Measurements from ENCODE around the gene ALPK3. TPM values are rescaled to one million over a fixed set of nuclear protein-coding genes. Genes with fewer than 3 reads are reported as not detected.
A peak's percentile ranks its signal among the peaks of the same experiment; 100 is the strongest.

Gene ALPK3
- total RNA-seq, 1 donor from 2014 or later = 94.2 TPM

DNA sequence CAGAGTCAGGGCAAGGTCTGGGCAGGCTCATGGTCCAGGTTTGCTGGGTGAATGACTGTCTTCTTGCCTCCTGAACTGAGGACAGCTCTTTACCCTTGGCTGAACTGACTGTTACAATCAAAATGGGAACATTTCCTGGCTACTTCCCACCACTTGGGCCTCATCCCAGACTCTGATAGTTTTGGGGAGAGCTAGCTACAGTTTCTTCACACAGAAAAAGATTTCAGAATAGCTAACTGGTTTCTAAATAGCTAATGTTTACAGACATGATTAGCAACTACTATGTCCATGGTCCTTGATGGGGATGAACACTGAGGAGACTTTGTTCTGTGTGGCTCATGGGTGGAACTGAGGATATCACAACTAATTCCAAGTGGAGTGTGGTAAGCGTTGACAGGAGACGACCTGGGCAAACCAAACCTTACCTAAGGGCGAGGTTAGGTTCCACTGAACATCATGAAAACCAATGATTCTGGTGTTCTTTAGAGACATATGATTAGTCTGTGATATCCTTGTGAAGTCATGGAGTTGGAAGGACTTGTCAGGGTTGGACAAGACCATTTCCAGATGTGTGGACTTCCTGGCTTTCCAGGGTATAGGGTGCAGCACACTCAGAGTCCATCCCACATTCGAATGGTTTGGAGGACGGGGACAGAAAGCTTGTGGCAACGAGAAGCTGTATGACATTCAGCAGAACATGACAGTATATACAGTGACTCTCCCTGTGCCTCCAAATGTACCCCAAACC lies 7.3 kb downstream of the ALPK3 start:
- Mint-ChIP-seq H3K36me3 (ENCODE audit: low read depth, unreplicated experiment) (peaks cover 17% of the 10 kb centered on the region), H3K27ac (ENCODE audit: unreplicated experiment) (peak overlapping the region; percentile 67), H3K27me3 (ENCODE audit: unreplicated experiment) (peaks cover 14% of the 10 kb centered on the region), H3K9me3 (ENCODE audit: unreplicated experiment) (no peaks in the 10 kb centered on the region), H3K4me3 (ENCODE audit: unreplicated experiment) (no peak overlapping the region), H3K4me1 (ENCODE audit: unreplicated experiment) (peaks cover 48% of the 10 kb centered on the region)
- no peak for TF ChIP-seq CTCF (IDR thresholded peaks at IDR 0.05; ENCODE audit: unreplicated experiment)
- DNase-seq (ENCODE audit: low spot score) = no peak

- TF ChIP-seq CTCF (IDR thresholded peaks at IDR 0.05; ENCODE audit: unreplicated experiment) = peak; percentile 48
- Mint-ChIP-seq H3K36me3 (ENCODE audit: low read depth, unreplicated experiment) (peaks cover 17% of the 10 kb centered on the region), H3K4me3 (ENCODE audit: unreplicated experiment) (no peak overlapping the region), H3K4me1 (ENCODE audit: unreplicated experiment) (peaks cover 46% of the 10 kb centered on the region), H3K9me3 (ENCODE audit: unreplicated experiment) (no peaks in the 10 kb centered on the region), H3K27me3 (ENCODE audit: unreplicated experiment) (peaks cover 10% of the 10 kb centered on the region), H3K27ac (ENCODE audit: unreplicated experiment) (no peak overlapping the region)
- DNase-seq (ENCODE audit: low spot score) = peak; percentile 46
Observed at GRCh38 chr15:84826369-84826823, 9.2 kb downstream of the ALPK3 start.

DNA sequence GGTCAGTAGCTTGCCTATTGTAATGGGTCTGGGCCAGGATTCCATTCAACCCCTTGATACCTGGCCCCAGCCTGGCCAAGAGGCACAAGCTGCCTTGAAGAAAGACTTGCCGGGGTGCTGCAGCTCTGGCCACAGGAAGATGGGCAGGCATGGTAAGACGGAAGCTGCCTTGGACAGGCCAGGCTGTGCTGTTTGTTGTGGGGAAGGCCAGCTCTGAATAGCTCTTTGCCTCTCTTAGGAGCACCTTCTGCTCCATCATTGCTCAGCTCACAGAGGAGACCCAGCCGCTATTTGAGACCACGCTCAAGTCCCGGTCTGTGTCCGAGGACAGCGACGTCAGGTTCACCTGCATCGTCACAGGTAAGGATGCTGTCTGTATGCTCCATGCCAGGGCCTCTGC lies 10.1 kb downstream of the ALPK3 start:
- Mint-ChIP-seq H3K9me3 (ENCODE audit: unreplicated experiment) (no peaks in the 10 kb centered on the region), H3K27me3 (ENCODE audit: unreplicated experiment) (peaks cover 7% of the 10 kb centered on the region), H3K36me3 (ENCODE audit: low read depth, unreplicated experiment) (peaks cover 14% of the 10 kb centered on the region), H3K27ac (ENCODE audit: unreplicated experiment) (no peak overlapping the region), H3K4me1 (ENCODE audit: unreplicated experiment) (peaks cover 40% of the 10 kb centered on the region), H3K4me3 (ENCODE audit: unreplicated experiment) (no peak overlapping the region)
- DNase-seq (ENCODE audit: low spot score) = no peak
- TF ChIP-seq CTCF (IDR thresholded peaks at IDR 0.05; ENCODE audit: unreplicated experiment) = no peak

DNA sequence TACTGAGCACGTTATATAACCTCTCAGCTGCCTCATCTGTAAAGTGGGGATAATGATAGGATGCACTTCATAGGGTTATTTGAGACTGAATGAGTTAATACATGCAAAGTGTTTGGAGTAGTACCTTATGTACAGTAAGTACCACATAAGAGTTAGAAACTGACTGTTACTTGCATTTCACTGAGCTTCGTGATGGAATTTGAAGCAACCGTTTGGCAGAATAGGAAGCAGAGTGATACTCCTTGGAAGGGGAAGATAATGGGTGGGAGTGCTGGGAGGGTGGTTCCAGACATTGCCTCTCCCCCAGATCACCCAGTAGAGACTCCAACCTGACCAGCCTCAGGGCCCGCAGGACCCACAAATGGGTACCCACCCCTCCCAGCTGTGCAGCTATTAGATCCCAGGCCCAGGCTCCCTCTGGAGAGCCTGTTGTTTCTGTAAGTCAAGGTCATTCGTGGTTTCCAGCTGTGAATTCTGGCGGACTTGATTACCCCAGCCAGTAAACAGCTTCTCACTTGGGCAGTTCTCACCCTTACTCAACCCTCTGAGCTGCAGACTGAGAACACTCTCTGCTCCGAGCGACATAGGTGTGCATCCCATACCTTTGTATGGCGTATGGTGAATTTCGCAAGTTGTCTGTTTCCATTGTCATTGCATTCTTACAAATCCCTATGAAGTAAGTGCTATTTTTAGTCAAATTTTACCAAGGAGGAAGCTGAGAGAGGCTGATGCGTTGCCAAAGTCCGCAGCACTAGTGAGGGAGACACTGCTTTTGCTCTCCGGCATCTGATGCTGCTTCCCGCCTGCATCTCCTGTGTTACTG lies 11.1 kb downstream of the ALPK3 start:
- Mint-ChIP-seq H3K4me1 (ENCODE audit: unreplicated experiment) (peaks cover 39% of the 10 kb centered on the region), H3K9me3 (ENCODE audit: unreplicated experiment) (no peaks in the 10 kb centered on the region), H3K36me3 (ENCODE audit: low read depth, unreplicated experiment) (peaks cover 23% of the 10 kb centered on the region), H3K27ac (ENCODE audit: unreplicated experiment) (no peak overlapping the region), H3K27me3 (ENCODE audit: unreplicated experiment) (peaks cover 6% of the 10 kb centered on the region), H3K4me3 (ENCODE audit: unreplicated experiment) (no peak overlapping the region)
- no peak for TF ChIP-seq CTCF (IDR thresholded peaks at IDR 0.05; ENCODE audit: unreplicated experiment)
- no peak for DNase-seq (ENCODE audit: low spot score)

DNA sequence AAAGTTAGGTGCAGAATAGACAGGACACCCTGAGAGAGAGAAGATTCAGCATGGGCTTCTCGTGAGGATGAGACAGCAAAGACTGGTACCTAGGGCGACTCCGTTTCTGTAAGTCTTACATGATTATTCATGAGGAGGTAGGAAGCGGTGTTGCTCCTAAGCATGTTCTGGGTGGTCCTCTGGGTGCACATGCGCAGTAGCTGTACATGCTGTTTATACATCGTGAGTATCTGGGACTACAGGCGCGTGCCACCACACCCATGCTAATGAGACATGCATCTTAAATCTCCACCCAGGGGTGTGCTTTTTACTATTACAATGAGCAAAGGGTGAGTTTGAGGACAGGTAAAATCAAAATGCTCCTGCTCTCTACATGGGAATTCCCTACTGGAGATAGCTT lies 12.3 kb downstream of the ALPK3 start:
- no peak overlapping the region for H3K27ac Mint-ChIP-seq (ENCODE audit: unreplicated experiment)
- H3K9me3 Mint-ChIP-seq (ENCODE audit: unreplicated experiment) = no peaks in the 10 kb centered on the region
- H3K4me1 Mint-ChIP-seq (ENCODE audit: unreplicated experiment) = peaks cover 36% of the 10 kb centered on the region
- peaks cover 25% of the 10 kb centered on the region for H3K36me3 Mint-ChIP-seq (ENCODE audit: low read depth, unreplicated experiment)
- no peak for DNase-seq (ENCODE audit: low spot score)
- no peak overlapping the region for H3K4me3 Mint-ChIP-seq (ENCODE audit: unreplicated experiment)
- TF ChIP-seq CTCF (IDR thresholded peaks at IDR 0.05; ENCODE audit: unreplicated experiment) = no peak
- no peaks in the 10 kb centered on the region for H3K27me3 Mint-ChIP-seq (ENCODE audit: unreplicated experiment)

All from endothelial cell (in vitro differentiated cells).